ENCODE measurements around the gene PPBP. TPM values are rescaled to one million over a fixed set of nuclear protein-coding genes. Genes with fewer than 3 reads are reported as not detected.

PPBP gene
- polyA plus RNA-seq, 1 donor (not counting 4 experiments of a cell fraction or from before 2014, with no cell fraction given): 0.42 TPM

DNA sequence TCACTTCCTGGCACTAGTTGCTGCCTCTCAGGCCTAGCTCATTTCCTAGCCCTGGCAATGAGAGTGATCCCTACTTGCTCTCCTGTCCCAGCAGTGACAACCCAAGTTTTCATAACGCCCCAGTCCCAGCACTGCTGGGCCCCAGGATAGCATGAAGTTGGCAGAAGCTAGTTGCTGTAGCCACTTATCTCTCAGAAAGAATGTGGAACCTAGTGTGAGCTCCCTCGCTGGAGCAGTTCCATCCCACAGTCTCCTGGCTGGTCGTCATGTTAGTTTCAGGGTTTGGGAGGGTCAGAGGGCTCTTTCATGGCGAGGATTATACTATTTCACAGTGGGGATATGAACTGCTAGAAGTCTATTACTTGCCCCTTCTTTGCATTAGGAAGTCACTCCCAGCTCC is 11.3 kb downstream of the PPBP start:
- H3K9me3 ChIP-seq (ENCODE audit: control insufficient read depth, low read depth, low read length): no peaks in the 10 kb centered on the region

DNA sequence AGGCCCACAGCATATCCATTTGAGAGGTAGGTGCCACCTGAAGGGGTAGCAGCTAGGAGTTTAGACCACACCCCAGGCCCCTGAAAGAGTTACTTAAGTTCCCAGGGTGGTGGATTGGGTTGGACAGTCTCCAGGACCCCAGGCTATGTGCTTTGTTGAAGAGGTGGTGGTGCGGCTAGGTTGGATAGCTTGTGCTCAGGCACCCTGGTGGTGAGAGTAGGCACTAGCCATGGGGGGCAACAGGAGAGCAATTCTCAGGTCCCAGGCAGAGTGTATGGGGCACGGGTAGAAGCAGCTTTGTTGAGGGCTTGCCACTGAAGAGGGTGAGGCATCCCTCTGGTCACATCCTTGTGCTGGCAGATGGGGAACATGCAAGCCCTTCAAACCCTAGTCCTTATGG is 11.8 kb downstream of the PPBP start:
- H3K9ac ChIP-seq (ENCODE audit: control insufficient read depth, extremely low read depth, insufficient read depth, low read length): no peak overlapping the region
- no peak overlapping the region for H2AFZ ChIP-seq (ENCODE audit: control insufficient read depth, low read length)
- no peak overlapping the region for H3K4me2 ChIP-seq (ENCODE audit: control insufficient read depth, extremely low read depth, insufficient read depth, low read depth, low read length)
- no peak overlapping the region for H3K27ac ChIP-seq (ENCODE audit: control insufficient read depth, insufficient read depth, low read length)
- H3K9me1 ChIP-seq (ENCODE audit: control insufficient read depth, extremely low read depth, insufficient read depth, low read length): no peaks in the 10 kb centered on the region
- no peaks in the 10 kb centered on the region for H3K27me3 ChIP-seq (ENCODE audit: control insufficient read depth, extremely low read depth, insufficient read depth, low read length)
- no peaks in the 10 kb centered on the region for H3K79me2 ChIP-seq (ENCODE audit: control insufficient read depth, insufficient read depth, low read length)
- dilution Hi-C loops (cut with MboI; ENCODE audit: extremely low pct_ligation_motif_present, low sequenced_read_pairs): no loop called here
- peaks cover 7% of the 10 kb centered on the region for H3K4me1 ChIP-seq (ENCODE audit: control insufficient read depth, extremely low read depth, insufficient read depth, low read length)
- no peak for TF ChIP-seq EZH2 (IDR thresholded peaks at IDR 0.05; ENCODE audit: low read length)
- TF ChIP-seq, protein P1, sequence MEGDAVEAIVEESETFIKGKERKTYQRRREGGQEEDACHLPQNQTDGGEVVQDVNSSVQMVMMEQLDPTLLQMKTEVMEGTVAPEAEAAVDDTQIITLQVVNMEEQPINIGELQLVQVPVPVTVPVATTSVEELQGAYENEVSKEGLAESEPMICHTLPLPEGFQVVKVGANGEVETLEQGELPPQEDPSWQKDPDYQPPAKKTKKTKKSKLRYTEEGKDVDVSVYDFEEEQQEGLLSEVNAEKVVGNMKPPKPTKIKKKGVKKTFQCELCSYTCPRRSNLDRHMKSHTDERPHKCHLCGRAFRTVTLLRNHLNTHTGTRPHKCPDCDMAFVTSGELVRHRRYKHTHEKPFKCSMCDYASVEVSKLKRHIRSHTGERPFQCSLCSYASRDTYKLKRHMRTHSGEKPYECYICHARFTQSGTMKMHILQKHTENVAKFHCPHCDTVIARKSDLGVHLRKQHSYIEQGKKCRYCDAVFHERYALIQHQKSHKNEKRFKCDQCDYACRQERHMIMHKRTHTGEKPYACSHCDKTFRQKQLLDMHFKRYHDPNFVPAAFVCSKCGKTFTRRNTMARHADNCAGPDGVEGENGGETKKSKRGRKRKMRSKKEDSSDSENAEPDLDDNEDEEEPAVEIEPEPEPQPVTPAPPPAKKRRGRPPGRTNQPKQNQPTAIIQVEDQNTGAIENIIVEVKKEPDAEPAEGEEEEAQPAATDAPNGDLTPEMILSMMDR (optimal IDR thresholded peaks at IDR 0.05 in 1 of 3, IDR thresholded peaks at IDR 0.05 in 1 of 3, conservative IDR thresholded peaks at IDR 0.05 in 1 of 3; ENCODE audit: extremely low read depth in 1 of 3, insufficient read depth in 2 of 3, low read length in 3 of 3): no peak
- H3K4me3 ChIP-seq (ENCODE audit: control insufficient read depth in 2 of 3, extremely low read depth in 1 of 3, insufficient read depth in 2 of 3, low read depth in 1 of 3, low read length in 3 of 3): no peak overlapping the region
- DNase-seq (ENCODE audit: low read depth, low spot score): no peak
- no peak for FAIRE-seq
- no peaks in the 10 kb centered on the region for H3K9me3 ChIP-seq (ENCODE audit: control insufficient read depth, low read depth, low read length)
- H4K20me1 ChIP-seq (ENCODE audit: control insufficient read depth, extremely low read depth, insufficient read depth, low read length): no peaks in the 10 kb centered on the region
- no peaks in the 10 kb centered on the region for H3K36me3 ChIP-seq (ENCODE audit: control insufficient read depth in 2 of 2, extremely low read depth in 1 of 2, insufficient read depth in 2 of 2, low read length in 2 of 2)

More for the DNA sequence above, 11.3 kb downstream of the PPBP start:
- Histone ChIP-seq H3K36me3 (ENCODE audit: control insufficient read depth in 2 of 2, extremely low read depth in 1 of 2, insufficient read depth in 2 of 2, low read length in 2 of 2) (no peaks in the 10 kb centered on the region), H3K9me1 (ENCODE audit: control insufficient read depth, extremely low read depth, insufficient read depth, low read length) (no peaks in the 10 kb centered on the region), H3K27me3 (ENCODE audit: control insufficient read depth, extremely low read depth, insufficient read depth, low read length) (no peaks in the 10 kb centered on the region), H3K4me3 (ENCODE audit: control insufficient read depth in 2 of 3, extremely low read depth in 1 of 3, insufficient read depth in 2 of 3, low read depth in 1 of 3, low read length in 3 of 3) (no peak overlapping the region), H3K4me2 (ENCODE audit: control insufficient read depth, extremely low read depth, insufficient read depth, low read depth, low read length) (no peak overlapping the region), H4K20me1 (ENCODE audit: control insufficient read depth, extremely low read depth, insufficient read depth, low read length) (no peaks in the 10 kb centered on the region), H3K4me1 (ENCODE audit: control insufficient read depth, extremely low read depth, insufficient read depth, low read length) (peaks cover 7% of the 10 kb centered on the region), H3K27ac (ENCODE audit: control insufficient read depth, insufficient read depth, low read length) (no peak overlapping the region), H3K79me2 (ENCODE audit: control insufficient read depth, insufficient read depth, low read length) (no peaks in the 10 kb centered on the region), H3K9ac (ENCODE audit: control insufficient read depth, extremely low read depth, insufficient read depth, low read length) (no peak overlapping the region), H2AFZ (ENCODE audit: control insufficient read depth, low read length) (no peak overlapping the region)
- DNase-seq (ENCODE audit: low read depth, low spot score) (no peak), FAIRE-seq (no peak)
- dilution Hi-C loops (cut with MboI; ENCODE audit: extremely low pct_ligation_motif_present, low sequenced_read_pairs): no loop called here
- no peak for TF ChIP-seq EZH2 (IDR thresholded peaks at IDR 0.05; ENCODE audit: low read length)
- TF ChIP-seq, protein P1 (optimal IDR thresholded peaks at IDR 0.05 in 1 of 3, IDR thresholded peaks at IDR 0.05 in 1 of 3, conservative IDR thresholded peaks at IDR 0.05 in 1 of 3; ENCODE audit: extremely low read depth in 1 of 3, insufficient read depth in 2 of 3, low read length in 3 of 3): no peak

All from keratinocyte (primary cell).